Fibroblast of gingiva (primary cell): ENCODE results near the gene ACOT11.
A peak's percentile ranks its signal among the peaks of the same experiment; 100 is the strongest.
"Not testable (repeated sequence)": the region's sequence is repeated elsewhere in the genome, so short reads cannot be mapped to it uniquely, and the experiment has no call there.

Experiments
- DNase-seq: peaks from one replicate; pipeline ENCODE4 v3.0.0-alpha.2; 2011; ENCODE audit warnings: low read depth

ACOT11 gene

DNA sequence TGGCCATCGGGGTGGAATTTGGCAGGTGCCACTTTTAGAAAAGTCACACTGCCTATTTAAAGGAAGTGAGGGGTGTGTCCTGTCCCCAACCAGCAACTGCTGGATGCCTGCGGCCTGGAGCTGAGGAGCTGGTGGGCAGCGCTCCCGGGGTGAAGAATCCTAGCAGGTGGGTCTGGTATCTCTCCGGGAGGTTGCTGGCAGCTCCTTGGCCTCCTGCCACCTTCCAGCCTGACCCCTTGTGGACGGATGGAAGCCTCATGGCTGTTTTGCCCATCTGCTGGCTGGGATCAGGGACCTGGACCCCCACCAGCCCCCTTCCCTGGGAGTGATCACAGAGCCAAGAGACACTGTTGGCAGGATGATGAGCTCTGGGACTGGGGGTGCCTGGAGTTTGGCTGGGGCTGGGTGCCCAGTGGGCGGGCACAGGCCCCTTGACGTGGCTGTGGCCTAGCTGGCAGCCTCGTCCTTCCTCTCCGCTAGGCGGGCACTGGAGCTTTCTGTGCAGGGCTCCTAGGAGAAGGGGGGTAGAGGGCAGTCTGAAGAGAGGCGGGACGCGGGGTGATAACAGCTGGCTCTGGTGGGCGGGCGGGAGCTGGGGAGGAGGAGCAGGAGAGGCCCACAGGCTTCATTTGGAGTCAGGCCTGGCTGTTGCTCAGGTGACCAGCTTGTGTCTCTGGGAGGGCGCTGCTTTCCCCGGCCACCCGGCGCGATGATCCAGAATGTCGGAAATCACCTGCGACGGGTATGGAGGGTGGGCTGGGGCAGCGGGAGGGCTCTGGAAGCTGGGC lies at the start of gene ACOT11:
TSS of gene ACOT11 (plus strand) at position 628 of the 788 bp plus-strand sequence. CDS start at position 710, 82 bp downstream.
- peak; percentile 62 for DNase-seq

GRCh38 chr1:54498383-54499096 lies 49.5 kb upstream of the ACOT11 start:
- DNase-seq = no peak

- DNase-seq = no peak
These were observed 49.0 kb upstream of the ACOT11 start for GRCh38 chr1:54499097-54499359.

GRCh38 chr1:54499360-54500106 lies 48.5 kb upstream of the ACOT11 start:
- DNase-seq = no peak

- no peak for DNase-seq
These were observed 48.0 kb upstream of the ACOT11 start for GRCh38 chr1:54500107-54500431.

- DNase-seq = no peak
These were observed 46.2 kb upstream of the ACOT11 start for GRCh38 chr1:54501849-54502248.

DNA sequence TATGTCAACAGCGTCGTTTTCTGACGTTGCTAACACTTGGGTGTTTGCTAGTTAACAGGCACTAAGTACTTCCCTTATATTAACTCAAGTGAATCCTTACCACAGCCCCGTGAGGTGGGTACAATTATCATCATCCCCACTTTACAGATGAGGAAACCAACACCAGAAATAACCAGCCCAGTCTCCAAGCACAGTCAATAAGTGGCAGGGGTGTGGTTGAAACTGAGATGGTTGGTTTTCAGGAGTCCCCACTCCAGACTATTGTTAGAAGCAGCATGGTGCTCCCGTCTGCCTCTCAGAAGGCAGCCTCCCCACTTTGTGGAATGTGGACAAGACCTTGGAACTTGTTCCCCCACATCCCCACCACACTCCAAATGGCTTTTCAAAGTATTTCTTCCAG lies 45.7 kb upstream of the ACOT11 start:
- DNase-seq = no peak

DNA sequence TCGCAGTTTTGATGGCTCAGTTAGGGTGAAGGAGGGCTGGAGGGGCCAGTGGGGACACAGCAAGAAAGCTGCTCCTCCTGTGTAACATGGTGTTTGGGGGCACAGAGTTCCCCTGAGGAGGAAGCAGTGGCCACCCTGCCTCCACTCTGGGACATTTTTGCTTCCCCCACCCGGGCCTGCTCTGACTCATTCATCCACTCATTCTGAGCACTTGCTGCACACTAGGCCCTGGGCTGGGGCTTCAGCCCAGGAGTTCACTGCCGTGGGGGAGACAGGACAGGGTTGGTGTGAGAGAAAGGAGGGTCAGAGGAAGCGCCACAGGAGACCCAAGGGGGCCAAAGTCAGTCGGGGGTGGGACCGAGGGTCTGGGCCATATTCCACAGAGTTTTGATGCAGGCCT lies 41.4 kb upstream of the ACOT11 start:
- no peak for DNase-seq

- DNase-seq = no peak
These were observed 40.8 kb upstream of the ACOT11 start for GRCh38 chr1:54507033-54507870.

DNA sequence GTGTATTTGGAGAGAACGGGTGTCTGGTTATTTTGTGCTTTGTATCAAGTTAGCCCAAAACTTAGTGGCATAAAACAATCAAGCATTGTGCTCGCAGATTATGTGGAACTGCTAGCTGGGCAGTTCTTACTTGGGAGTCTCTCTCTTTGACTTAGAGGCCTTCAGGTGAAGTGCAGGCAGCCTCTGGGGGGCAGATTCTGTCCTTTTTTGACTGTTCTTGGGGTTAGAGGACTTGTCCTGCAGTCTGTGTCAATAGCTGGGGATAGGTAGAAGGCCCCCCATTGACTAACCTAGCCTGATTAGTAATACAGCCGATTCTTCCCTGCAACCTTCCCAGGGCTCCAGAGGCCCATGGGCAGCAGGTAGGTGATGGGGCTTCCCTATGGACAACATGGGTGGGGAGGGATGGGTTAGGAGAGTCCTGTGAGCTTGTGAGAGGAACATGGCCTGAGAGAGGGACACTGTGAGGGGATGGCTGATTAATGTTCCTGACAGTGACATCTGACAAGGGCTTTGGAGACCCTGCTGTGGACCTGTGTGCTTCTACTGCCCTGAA lies 37.2 kb upstream of the ACOT11 start:
- no peak for DNase-seq

GRCh38 chr1:54513921-54514580 lies 34.0 kb upstream of the ACOT11 start:
- not testable (repeated sequence) for DNase-seq

DNA sequence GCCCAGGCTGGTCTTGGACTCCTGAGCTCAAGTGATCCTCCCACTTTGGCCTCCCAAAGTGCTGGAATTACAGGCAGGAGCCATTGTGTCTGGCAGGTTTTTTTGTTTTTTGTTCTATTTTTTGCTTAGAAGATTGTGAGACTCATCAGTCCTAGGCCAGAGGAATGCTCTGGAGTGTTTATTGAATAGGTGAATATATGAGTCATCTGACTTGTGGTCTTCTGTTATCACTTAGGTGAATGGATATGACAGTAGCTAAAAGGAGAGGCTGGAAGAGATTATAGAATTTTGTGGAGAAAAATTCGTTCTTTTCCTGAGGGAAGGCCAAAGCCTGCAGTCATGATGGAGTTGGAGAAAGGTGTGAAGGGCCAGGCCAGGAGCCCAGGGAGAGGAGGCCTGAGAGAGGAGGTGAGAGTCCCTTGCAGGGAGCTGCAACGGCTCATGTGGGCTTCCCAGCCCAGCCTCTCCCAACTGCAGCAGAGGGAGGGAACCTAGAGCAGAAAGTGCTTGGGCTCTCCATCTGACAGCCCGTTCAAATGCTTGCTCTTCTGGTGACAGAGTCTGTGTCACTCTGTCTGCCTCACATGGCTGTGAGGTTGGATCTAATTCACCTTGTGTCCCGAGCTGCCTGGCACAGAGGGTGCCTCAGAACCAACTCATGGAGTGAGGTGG lies 31.6 kb upstream of the ACOT11 start:
- no peak for DNase-seq

DNA sequence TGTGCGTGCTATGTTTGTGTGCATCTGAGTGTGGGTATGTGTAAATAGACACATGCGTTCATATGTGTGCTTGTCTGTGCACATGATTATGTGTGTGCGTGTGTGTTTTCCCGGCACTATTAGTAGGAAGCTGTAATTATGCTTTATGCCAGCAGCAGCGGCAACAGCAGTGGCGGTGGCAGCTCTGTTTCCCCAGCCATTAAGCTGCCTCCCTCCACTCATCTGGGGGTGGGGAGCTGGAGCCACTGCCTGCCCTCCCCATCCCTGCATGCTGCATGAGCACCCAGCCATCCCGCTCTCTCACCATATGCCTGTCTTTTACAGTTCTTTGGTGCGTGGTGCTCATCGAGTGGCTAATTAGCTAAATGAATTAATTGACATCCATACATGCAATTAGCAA lies 30.5 kb upstream of the ACOT11 start:
- DNase-seq = no peak

DNA sequence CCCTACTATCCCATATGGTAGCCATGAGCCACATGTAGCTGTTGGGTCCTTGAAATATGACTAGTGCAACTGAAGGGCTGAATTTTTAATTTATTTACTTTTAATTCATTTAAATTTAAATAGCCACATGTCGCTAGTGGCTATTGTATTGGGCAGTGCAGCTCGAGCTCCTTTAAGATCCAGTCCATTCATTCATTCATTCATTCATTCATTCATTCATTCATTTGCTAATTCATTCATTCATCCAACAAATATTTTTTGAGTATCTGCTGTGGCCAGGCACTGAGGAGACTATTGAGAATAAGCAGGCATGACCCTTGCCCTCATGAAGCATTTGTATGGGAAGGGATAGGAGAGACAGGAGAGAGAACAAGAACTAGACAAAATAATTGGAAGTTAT lies 29.5 kb upstream of the ACOT11 start:
- DNase-seq = no peak

- no peak for DNase-seq
These were observed 28.3 kb upstream of the ACOT11 start for GRCh38 chr1:54519709-54520108.

- DNase-seq = no peak
These were observed 27.3 kb upstream of the ACOT11 start for GRCh38 chr1:54520631-54521321.

DNA sequence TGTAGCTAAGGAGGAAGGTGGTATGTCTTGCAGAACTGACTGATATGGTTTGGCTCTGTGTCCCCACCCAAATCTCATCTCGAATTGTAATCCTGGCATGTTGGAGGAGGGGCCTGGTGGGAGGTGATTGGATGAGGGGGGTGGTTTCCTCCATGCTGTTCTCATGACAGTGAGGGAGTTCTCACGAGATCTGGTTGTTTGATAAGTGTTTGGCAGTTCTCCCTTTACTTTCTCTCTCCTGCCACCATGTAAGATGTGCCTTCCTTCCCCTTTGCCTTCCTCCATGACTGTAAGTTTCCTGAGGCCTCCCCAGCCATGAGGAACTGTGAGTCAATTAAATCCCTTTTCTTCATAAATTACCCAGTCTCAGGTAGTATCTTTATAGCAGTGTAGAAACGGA lies 21.5 kb upstream of the ACOT11 start:
- not testable (repeated sequence) for DNase-seq

DNA sequence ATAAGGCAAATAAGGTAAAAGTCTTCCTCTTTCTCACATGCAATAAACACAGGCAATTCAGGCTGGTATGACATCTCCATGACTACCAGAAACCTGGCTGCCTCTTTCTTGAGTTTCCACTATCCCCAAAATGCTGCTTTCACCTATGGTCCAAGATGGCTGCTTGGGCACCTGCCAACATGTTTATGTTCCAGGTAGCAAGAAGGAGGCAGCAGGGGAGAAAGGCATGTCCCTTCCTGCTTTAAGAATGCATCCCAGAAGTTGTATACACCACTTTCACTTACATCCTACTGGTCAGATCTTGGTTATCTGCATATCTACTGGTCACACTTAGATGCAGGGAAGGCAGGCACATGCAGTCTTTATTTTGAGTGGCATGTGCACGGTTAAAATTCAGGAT lies 19.4 kb upstream of the ACOT11 start:
- no peak for DNase-seq

DNA sequence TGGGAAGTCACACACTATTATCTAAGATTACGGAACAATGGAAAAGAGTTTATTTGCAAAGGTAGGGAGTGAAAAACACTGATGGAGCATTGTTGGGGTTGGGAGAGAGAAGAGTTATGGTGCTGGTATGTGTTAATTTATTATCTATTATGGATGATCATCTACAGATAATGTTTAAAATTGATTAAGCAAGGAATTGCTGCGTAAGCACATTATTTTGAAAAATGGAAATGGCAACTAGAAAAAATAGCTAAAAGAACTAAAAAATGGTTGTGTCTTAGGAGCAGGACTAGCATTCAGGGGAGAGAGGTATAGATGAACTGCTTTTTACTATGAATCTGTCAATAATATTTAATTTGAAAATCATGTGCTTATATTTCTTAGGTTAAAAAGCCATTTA lies 16.0 kb upstream of the ACOT11 start:
- DNase-seq = no peak

GRCh38 chr1:54536656-54537055 lies 11.4 kb upstream of the ACOT11 start:
- not testable (repeated sequence) for DNase-seq
